NCI-H146 (cell line): ENCODE data around the gene TNIK.
"Not testable (repeated sequence)": the region's sequence is repeated elsewhere in the genome, so short reads cannot be mapped to it uniquely, and the experiment has no call there.

ENCODE experiments used
- DNase-seq: peaks from one replicate; lab custom pipeline; 2025; lab: John Stamatoyannopoulos, UW

The TNIK gene

DNA sequence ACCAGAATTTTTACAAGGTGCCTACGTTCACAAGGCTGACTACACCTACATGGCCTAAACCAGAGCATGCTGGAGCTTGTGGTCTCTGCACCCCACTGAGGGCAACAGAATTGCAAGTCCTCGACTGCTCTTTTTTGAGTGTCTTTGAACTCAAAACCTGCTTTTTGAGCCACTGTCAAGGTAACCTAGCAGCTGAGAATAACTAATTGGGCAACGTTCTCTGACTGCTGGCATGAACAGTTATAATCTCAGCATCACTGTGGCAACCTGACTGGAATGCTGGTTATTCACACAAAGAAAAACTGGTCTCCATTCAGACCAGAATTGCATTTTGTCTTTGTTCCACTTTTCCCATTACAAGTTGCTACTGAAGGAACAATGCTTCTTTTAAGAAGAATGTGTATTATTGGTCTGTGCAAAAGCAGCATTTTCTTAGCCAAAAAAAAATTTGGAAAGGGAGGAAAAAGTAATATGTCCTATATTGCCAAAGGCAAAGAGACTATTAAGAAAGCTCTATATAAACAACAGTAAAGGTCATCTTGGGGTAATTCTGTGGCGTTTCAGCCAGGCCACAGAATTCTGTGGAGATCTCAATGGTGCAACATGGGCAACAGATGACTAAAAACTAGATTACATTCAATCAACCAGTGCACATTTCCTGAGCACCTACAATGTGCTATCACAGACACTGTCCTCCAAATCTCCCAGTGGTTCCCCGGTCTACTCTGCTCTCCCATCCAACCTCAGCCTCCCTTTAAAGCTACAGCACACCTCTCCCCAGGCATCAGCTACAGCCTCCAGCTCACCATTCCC, 76.8 kb downstream of the TNIK start:
- no peak for DNase-seq

DNA sequence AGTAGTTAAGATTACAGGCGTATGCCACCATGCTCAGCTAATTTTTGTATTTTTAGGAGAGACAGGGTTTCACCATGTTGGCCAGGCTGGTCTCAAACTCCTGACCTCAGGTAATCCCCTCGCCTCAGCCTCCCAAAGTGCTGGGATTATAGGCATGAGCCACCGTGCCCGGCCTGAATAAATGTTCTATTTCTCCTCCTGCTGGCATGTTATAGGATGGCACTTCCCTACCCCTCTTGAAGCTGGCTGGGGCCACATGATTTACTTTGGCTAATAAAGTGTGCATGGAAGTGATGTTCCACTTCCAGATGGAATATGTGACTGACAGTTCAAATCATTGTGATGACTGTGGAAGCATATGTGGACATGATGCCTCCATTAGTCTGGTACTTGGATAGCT, 77.9 kb downstream of the TNIK start:
- DNase-seq = not testable (repeated sequence)

DNA sequence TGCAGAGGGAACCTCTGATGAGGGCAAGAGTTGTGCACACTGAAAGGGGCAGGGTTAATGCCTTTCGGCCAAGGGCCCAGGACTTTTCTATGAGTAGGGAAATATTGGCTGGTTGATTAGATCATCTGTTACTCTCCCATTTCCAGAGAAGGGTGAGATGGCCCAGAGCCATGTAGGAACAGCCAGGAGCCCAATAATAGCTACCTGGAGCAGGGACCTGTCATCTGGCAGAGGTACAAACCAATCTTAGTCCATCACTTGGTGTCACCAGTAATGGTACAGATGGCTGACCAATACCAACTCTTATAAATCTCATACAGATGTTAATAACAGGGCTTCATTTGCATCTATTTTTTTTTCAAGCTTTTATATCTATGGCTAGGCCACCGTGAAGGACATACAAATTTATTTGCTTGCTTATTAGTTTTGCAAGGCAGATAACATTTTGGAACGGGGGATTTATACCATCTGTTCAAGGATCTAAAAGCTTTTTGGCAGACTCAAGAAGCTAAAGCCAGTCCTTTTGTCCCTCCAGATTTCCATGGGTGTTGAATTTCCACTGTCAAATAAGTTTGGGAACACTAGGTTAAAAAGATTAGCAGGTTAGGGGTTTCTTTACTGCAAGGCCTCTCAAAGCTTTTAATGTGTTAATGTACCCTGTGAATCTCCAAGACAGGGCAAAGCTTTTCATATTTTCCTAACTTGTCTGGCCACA, 79.3 kb downstream of the TNIK start:
- no peak for DNase-seq

DNA sequence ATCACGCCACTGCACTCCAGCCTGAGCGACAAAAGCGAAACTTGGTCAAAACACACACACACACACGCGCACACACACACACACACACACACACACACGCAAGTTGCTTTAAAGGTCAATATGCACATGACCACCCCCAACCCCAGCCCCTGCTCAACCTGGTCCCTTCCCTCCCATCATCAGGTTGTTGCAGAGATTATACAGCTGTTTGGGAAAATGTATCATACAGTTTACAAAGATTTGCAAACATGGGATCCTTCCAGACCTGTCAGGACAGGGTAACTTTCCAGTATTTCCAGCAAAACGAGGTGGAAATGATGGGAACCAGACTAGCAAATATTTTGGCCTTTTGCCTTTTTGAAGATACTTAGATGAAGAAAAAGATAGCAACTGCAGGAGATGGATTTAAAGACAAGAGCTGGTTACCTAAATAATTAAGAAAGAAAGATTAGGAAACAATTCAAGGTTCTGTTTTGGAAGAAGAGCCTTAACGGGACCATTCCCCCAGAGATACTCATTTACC, 80.2 kb downstream of the TNIK start:
- no peak for DNase-seq

DNA sequence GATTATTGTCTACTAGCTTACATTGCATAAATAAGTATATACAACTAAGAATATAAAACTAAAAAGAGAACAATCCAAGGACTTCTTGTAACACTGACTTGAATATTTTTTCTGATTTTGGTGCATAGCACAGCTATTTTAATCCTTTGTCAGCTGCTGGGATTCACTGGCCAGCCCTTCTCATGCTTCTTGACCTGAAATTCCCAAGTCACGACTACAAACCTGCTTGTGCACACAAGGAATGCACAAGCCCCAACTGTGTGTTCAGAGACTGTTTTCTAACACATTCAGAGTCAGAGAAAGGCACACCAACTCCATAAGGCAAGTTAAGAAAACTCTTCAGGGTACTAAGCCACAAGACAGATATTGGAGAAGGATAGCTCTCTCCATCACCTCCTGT, 80.9 kb downstream of the TNIK start:
- DNase-seq = no peak

DNA sequence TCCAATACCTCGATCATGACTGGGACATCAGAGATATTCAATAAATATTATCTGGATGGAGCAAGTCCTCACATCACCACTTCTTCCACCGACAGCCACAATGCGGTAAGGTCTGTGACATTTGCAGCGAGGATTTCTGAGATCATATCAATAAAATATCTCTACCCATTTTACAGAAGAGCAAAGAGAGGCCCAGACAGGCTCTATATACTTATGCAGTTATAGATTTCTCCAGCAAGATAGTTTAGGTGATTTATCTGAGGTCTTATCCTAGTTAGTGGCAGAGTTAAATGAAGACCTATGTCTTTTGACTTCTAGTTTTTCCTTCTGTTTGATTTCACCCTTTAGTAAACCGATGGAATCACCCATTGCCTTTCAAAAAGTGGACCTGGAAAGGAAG, 81.6 kb downstream of the TNIK start:
- DNase-seq = no peak

DNA sequence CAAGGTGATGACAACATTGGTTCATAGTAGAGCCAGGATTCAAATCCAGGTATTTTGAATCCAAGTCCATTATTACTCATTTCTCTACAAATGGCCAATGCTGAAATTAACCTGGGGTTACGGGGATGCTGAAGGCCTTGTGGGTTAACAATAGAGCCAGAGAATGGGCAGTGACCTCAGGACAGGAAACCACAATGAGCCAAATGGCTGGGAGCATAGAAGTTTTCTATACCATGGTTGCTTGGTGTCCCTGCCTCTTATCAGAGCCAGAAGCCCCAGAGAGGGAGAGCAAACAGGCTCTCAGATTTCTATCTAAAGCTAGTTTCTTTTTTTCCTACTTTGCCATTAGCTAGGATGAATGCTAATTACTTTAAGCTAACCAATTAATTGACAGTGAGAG, 82.3 kb downstream of the TNIK start:
- DNase-seq = no peak

DNA sequence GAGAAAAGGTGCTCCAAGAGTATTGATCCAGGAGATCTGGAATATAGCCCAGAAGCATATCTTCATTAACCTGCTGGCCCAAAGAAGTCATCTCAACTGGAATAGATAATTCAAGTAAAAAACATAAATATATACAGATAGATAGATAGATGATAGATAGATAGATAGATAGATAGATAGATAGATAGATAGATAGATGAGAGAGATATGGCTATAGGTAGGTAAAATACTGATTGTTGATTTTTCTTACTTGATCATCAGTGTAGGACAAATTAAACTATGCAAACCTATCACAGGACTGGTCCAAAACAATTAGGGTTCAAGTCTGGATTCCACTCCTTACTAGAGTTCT, 83.6 kb downstream of the TNIK start:
- DNase-seq = no peak

DNA sequence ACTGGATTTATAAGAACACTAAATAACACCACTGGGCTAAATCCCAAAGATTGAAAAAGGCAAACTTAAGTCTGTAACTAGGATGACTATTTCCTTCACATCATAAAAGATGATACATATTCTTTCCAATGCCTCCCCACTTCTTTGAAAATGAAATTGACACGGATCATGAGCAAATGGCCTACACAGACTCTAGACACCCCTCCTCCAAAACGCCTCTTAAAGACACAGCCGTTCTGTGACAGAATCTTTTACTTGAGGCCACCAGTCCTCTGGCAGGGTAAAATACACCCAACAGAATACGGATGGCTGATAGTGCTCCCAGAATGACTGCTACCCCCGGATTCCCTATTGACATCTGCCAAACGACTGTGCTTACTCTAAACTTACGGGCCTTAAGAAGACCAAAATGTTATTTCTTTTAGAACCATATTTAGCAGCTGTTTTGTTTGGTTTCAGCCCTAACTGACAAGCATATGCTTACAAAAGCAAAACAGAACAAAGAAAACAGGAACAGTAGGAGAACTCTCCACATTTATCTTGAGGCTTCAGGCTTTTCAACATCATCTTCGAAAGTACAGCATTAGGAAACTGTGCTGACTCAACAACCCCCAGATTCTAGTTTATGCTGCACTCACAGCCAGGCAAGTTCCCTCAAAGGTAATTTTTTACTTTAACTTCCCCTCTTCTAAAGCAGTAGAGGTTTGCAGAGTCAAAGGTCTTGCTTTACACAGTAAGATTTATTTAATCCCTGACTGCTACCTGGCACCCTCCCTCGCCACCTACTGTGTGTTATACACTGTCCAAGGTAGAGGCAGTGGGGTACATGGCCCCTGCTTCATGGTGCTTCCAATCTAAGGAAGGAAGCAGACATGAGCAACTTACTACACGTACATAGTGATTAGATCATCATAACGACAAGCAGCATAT, 84.3 kb downstream of the TNIK start:
- no peak for DNase-seq

DNA sequence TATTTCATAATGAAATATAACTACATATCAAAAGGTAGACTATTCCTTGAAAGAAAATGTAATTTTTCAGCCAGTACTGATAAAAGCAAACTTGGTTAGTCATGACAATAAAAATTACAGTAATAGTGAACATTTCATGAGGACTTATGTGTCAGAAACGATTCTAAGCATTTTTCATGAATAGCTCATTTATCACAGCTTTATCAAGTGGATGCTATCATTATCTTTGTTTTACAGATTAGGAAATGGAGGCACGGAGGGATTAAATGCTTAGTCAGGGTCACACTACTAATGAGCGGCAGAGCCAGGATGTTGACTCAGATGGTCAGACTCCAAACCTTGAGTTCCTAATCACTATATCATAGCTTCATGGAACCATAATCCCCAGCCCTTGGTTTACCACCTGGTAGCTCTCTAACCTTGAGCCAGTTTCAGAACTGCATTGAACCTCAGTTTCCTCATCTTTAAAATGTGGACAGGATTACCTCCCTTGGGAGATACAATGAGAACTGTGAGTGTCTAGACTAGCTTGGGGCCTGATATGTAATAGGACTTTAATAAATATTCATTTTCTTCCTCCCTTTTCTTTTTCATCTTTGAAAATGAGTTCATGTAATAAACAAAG, 85.4 kb downstream of the TNIK start:
- DNase-seq = no peak

DNA sequence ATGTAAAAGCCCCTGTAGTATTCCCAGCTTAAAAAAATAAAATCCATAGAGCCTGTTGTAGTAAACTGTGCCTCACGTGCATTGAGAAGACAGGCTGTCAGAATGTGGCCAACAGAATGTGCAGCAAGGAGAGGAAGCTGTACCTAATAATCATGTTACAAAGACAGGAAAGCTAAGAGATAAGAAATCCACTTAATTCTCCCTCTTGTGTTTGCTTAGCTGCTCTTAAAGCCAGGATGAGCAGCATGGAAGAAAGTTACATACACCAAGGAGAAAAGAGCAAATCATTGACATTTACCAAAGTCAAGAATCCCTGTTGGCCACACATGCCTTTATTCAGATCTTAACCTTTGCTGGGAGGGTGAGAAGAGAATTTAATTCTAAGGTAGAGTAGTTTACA, 85.9 kb downstream of the TNIK start:
- no peak for DNase-seq

DNA sequence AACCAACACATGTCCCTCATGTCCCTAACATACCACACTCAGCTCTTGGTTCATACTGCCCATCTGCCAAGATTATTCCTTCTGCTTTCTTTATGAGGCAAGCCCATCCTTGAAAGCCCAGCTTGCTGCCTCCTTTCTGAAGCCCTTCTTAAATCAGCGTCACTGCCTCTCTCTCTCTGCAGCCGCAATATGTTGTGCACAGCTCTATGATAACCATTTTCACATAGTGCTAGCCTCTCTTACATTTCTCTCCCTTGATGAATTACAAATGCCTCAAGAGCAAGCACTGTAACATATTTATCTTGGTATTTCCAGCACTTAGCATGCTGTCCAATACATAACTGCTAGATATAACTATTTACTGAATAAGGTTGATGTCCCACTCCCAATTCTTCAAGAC, 86.5 kb downstream of the TNIK start:
- DNase-seq = no peak

DNA sequence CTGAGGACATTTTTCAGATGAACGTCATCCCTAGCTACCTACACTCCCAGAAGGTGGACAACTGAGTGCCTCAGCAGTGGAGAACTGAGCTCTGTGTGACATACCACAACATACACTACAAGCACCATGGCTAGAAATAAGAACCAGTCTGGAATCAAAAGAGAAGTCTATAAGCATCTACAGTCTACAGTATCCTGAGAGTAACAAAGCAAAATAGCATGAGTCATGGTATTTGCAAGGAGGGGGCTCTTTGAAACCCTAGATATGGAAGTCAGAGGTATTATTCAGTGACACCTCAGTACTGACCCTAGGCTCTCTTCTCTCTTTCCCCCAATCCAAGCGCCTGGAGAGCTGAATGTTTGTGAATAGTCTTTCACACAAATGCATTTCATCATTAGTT, 87.5 kb downstream of the TNIK start:
- no peak for DNase-seq

DNA sequence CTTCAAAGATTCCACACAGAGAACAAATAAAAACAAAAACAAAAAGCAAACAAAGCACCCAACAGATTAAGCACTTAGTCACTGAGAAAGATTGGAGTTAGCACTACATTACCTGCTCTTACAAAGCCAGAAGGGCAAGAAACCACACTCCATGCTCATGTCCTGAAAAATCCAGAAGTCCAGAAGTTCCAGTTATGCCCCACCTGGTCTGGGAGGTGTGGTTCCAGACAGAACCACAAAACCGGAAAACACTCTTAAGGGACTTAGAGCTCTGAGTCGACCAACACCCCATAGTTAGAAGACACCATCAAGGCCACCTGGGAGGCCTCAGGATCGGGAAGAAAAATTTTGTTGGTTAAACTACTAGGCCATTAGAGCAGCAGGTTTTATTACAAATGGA, 88.9 kb downstream of the TNIK start:
- DNase-seq = no peak

DNA sequence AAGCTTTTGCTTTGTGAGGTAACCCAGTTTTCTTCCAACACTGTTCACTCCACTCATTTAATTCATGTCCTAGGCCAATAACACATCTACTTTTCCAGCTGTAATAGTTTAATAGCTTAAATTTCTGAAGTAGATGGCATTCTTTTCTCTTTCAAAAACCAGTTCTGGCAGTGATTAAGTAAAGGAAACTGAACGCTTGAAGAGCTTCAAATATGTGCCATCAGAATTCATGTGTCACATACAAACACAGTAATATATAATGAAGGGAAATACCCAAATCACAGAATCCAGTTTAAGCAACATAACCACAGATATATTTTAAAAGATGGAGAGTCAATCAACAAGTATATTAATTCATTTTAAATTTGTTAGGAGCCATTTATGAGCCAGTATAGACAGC, 91.0 kb downstream of the TNIK start:
- no peak for DNase-seq

DNA sequence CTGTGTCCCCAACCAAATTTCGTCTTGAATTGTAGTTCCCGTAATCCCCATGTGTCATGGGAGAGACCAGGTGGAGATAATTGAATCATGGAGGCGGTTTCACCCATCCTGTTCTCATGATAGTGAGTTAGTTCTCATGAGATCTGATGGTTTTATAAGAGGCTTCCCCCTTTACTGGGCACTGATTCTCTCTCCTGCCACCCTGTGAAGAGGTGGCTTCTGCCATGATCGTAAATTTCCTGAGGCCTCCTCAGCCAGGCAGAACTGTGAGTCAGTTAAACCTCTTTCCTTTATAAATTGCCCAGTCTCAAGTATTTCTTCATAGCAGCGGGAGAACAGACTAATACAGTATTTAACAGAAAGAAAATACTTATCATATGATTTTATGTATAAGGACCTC, 93.5 kb downstream of the TNIK start:
- DNase-seq = not testable (repeated sequence)

DNA sequence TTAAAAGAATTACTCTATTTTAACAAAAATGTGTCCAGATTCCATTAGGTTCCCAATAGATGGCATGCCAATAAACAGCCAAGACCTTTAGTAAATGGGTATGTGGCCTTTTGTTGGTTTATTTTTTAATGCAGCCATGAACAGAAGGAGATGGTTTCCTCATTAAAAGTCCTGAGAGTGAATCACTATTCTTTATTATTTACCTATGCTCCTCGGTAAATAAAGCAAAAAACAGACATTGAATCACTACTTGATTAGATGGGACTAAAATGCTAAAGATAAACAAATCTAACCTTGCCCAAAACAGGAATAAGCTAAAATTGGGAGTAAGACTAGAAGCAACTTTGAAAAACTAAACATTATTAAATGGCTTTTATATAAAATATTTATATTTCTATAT, 94.2 kb downstream of the TNIK start:
- no peak for DNase-seq

DNA sequence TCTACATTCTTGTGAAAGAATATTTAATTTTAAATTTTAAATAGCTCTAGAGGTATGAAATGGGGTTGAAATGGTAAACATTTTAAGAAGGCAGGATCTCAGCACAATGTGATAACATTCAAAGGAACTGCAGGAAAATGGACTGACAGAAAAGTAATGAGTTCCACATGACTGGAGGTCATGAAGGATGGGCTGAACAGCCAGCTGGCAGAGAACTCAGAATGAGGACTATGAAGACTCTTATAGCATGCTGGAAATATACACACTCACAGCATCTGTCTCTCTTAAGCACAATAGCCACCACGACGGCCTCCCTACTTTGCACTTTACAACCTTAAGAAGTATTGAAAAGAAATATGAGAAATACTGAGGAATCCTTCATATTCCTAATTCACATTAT, 94.7 kb downstream of the TNIK start:
- DNase-seq = no peak

DNA sequence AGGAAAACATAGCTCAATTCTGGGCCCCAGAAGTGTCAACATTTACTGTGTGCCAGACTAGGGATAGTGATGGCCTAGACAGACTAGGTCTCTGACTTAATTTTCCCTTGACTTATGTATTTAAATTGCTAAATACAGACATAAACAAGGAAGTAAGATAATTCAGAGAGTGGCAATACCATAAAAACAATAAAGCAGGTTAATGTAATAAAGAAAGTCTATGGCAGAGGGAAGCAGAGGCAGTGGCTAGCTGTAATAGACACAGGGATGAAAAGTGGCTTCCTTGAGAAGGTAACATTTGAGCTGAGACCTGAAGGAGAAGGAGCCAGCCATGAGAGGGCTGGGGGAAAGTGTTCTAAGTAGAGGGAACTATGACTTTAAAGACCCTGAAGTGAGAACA, 95.7 kb downstream of the TNIK start:
- no peak for DNase-seq

DNA sequence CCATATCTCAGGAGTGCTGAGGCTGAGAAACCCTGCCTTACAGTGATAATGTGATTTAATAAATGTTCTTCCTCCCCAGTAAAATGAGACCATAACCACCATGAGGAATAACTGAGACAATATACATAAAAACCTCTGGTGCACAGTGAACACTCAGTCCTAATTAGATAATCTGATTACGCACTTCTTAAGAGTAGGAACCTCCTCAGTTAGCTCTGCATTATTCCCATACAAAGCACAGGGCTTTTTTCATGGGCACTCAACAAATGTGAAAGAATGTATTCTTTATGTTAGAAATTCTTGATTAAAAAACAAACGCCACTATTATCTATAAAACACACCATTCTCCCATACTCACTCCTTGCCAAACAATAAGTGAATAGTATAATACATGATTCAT, 97.0 kb downstream of the TNIK start:
- no peak for DNase-seq

DNA sequence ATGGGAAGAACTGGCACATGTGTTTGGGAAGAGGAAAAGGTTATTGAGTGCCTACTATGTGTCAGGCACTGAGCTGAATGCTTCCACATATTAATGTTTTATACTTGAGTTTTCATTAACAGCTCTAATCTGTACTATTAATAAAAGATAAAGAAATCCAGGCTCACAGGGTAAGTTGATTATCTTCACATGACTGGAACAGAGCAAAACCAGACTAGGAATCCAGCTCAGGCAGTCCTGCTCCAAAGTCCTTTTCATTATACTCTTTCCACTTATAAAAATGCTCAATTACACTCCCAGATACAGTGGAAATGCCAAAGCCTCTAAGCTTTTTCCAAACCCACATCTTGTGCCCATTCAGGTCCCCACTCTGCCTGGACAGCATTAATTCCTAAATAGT, 97.6 kb downstream of the TNIK start:
- DNase-seq = no peak

DNA sequence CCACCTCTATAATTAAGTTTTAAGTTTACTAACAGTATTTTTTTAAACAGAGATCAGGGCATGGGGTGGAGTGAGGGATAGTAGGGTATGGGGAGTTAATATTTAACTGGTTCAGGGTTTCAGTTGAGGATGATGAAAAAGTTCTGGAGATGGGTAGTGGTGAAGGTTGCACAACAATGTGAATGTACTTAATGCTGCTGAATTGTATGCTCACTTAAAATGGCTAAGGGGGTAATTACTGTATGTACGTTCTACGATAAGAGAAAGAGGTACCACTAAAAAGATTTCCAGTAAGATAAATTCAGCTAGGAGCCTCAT, 101.4 kb downstream of the TNIK start:
- no peak for DNase-seq
